Measurements from ENCODE around the gene CEP76. TPM values are rescaled to one million over a fixed set of nuclear protein-coding genes. Genes with fewer than 3 reads are reported as not detected.

Gene CEP76
- total RNA-seq, 1 donor from 2014 or later: 8.6 TPM

- Histone ChIP-seq H3K27ac (no peak overlapping the region), H3K27me3 (no peaks in the 10 kb centered on the region), H3K36me3 (peaks cover 0 to 25% of the 10 kb centered on the region in 2 donors), H3K9me3 (no peaks in the 10 kb centered on the region), H3K4me3 (no peak overlapping the region), H3K4me1 (no peaks in the 10 kb centered on the region)
- intact Hi-C loops (cut with DNase I): loop anchor here (2.0 kb wide), 1 partner anchor 206 kb away; no protein-coding TSS in a partner anchor
- no peak for DNase-seq (ENCODE audit: extremely low spot score in 2 of 2)
- TF ChIP-seq CTCF (IDR thresholded peaks at IDR 0.05) (peak; percentile 89 to 96 (median 90)), POLR2AphosphoS5 (IDR thresholded peaks at IDR 0.05; ENCODE audit: insufficient read depth in 1 of 2, low read depth in 1 of 2) (no peak)
Observed at GRCh38 chr18:12726774-12727550, 24.4 kb upstream of the CEP76 start.

- no peaks in the 10 kb centered on the region for H3K27me3 ChIP-seq
- no peaks in the 10 kb centered on the region for H3K4me1 ChIP-seq
- TF ChIP-seq CTCF (IDR thresholded peaks at IDR 0.05) (no peak), POLR2AphosphoS5 (IDR thresholded peaks at IDR 0.05; ENCODE audit: insufficient read depth in 1 of 2, low read depth in 1 of 2) (no peak), POLR2A (IDR thresholded peaks at IDR 0.05) (no peak)
- intact Hi-C loops (cut with DNase I): loop anchor here (2.0 kb wide), 1 partner anchor 206 kb away; no protein-coding TSS in a partner anchor
- peaks cover 0 to 28% of the 10 kb centered on the region in 2 donors for H3K36me3 ChIP-seq
- H3K27ac ChIP-seq: no peak overlapping the region
- DNase-seq (ENCODE audit: extremely low spot score in 2 of 2): no peak
- no peaks in the 10 kb centered on the region for H3K9me3 ChIP-seq
- H3K4me3 ChIP-seq: no peak overlapping the region
Observed at GRCh38 chr18:12726331-12726730, 23.8 kb upstream of the CEP76 start.

GRCh38 chr18:12722731-12723130, 20.2 kb upstream of the CEP76 start:
- H3K36me3 ChIP-seq: peaks cover 0 to 58% of the 10 kb centered on the region in 2 donors
- H3K9me3 ChIP-seq: no peaks in the 10 kb centered on the region
- no peak overlapping the region for H3K27ac ChIP-seq
- no peak overlapping the region for H3K4me3 ChIP-seq
- no peak for DNase-seq (ENCODE audit: extremely low spot score in 2 of 2)
- TF ChIP-seq POLR2AphosphoS5 (IDR thresholded peaks at IDR 0.05; ENCODE audit: insufficient read depth in 1 of 2, low read depth in 1 of 2): no peak
- no peak for TF ChIP-seq POLR2A (IDR thresholded peaks at IDR 0.05)
- no peak for TF ChIP-seq CTCF (IDR thresholded peaks at IDR 0.05)
- intact Hi-C loops (cut with DNase I): no loop called here
- H3K4me1 ChIP-seq: no peaks in the 10 kb centered on the region
- H3K27me3 ChIP-seq: no peaks in the 10 kb centered on the region

- intact Hi-C loops (cut with DNase I): no loop called here
- no peaks in the 10 kb centered on the region for H3K4me1 ChIP-seq
- TF ChIP-seq POLR2A (IDR thresholded peaks at IDR 0.05) (no peak), CTCF (IDR thresholded peaks at IDR 0.05) (no peak), POLR2AphosphoS5 (IDR thresholded peaks at IDR 0.05; ENCODE audit: insufficient read depth in 1 of 2, low read depth in 1 of 2) (no peak)
- no peaks in the 10 kb centered on the region for H3K27me3 ChIP-seq
- H3K4me3 ChIP-seq: no peak overlapping the region
- DNase-seq (ENCODE audit: extremely low spot score in 2 of 2): no peak
- H3K27ac ChIP-seq: no peak overlapping the region
- peaks cover 0 to 66% of the 10 kb centered on the region in 2 donors for H3K36me3 ChIP-seq
- no peaks in the 10 kb centered on the region for H3K9me3 ChIP-seq
Observed at GRCh38 chr18:12721495-12722275, 19.2 kb upstream of the CEP76 start.

All from vagina (tissue), 2 donors.